Measurements from ENCODE around the gene TRIO. TPM values are rescaled to one million over a fixed set of nuclear protein-coding genes. Genes with fewer than 3 reads are reported as not detected.

TRIO gene
- total RNA-seq, 1 donor, result 211 TPM

DNA sequence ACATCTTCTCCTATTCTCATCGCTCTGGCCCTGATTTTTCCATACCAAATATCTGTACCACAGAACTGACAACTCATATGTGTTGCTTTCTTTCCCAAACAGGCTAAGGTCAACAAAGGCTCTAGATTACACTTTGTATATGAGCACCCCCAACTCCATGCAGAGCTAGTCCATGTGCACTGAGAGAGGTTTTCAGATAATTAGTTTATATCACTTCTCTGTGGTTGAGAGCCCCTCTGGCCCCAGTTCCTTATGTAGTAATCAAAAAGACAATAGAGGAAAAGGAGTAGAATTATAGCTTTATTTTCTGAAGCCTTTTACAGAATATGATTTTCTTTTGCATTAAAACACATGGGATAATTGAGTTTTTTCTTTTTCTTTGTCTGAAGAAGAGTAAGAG is 120.0 kb downstream of the TRIO start:
- no peak for TF ChIP-seq CTCF (IDR thresholded peaks at IDR 0.05; ENCODE audit: insufficient read depth, low read length)
- no peak overlapping the region for H3K4me3 ChIP-seq (ENCODE audit: low read depth, low read length)
- DNase-seq (ENCODE audit: low read depth), result no peak

DNA sequence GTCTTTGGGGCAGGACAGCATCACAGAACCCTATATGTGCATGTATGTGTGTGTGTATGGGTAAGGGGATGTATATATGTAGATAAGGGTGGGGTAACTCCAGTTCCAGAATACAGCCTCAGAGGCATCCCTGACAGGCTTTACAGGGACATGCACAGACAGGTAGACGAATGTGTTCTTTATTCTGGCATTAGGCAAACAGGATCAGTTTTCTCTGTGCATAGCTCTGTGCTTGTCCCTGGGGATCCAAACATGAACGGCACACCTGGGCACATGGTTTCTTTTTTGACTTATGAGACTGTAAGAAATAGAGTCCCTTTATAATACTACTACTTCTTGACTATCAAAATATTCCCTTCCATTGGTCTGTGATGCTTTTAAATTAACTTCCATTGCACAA is 120.6 kb downstream of the TRIO start:
- DNase-seq (ENCODE audit: low read depth), result no peak
- no peak overlapping the region for H3K4me3 ChIP-seq (ENCODE audit: low read depth, low read length)

DNA sequence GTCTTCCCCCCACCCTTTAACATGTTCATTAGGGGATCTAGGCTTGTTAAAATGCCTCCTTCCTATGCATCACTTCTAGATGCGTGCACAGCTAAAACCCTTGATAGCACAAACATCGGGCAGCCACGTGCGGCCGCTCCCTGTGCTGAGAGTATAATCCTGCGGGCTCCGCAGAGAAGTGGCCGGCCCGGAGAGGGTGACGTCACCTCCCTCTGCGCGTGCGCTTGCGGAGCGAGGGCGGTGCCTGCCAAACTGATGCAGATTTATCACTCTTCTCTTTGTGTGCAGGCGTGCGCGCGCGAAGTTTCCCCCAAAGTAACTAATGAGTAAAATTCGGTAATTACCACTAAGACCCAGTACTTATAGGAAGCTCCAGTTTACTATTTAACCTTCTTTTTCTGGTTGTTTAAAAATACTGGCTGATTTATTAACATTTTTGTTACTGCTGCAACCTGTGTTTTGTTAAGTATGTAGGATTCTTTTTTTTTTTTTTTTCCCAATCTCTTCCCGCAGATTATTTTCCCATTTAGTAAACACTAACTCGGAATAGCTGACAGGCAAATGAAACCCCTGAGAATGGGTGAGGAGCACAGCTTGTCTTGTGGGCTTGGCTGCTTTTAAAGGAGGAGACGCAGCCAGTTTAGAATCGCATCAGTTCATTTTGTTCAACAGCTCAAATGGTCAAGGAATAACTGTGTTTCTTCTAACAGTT is 121.6 kb downstream of the TRIO start:
- peak overlapping the region; percentile 50 for H3K4me3 ChIP-seq (ENCODE audit: low read depth, low read length)
- no peak for TF ChIP-seq CTCF (IDR thresholded peaks at IDR 0.05; ENCODE audit: insufficient read depth, low read length)
- DNase-seq (ENCODE audit: low read depth), result peak; percentile 90

More for the DNA sequence above, 120.6 kb downstream of the TRIO start:
- TF ChIP-seq CTCF (IDR thresholded peaks at IDR 0.05; ENCODE audit: insufficient read depth, low read length), result no peak

DNA sequence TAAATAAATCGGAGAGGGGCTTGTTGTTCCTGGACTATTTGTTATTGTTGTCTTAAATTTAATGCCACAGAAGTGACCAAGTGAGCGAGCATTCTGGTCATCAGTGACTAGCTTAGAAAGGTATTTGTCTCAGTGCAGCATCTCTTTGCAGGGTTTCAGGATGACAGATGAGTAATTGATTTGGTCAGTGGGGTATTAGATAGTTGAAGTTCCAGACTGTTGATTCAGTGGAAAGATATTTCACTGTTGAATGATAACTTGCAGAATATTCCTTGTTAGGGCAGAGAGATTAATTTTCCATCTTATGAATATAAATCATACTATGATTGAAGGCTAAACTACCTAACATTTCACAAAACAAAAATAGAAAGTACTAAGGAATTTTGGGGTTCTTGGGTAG is 122.4 kb downstream of the TRIO start:
- no peak overlapping the region for H3K4me3 ChIP-seq (ENCODE audit: low read depth, low read length)
- no peak for TF ChIP-seq CTCF (IDR thresholded peaks at IDR 0.05; ENCODE audit: insufficient read depth, low read length)

GRCh38 chr5:14266171-14266570 is 123.0 kb downstream of the TRIO start:
- no peak overlapping the region for H3K4me3 ChIP-seq (ENCODE audit: low read depth, low read length)
- no peak for DNase-seq (ENCODE audit: low read depth)
- no peak for TF ChIP-seq CTCF (IDR thresholded peaks at IDR 0.05; ENCODE audit: insufficient read depth, low read length)

More for the DNA sequence above, 122.4 kb downstream of the TRIO start:
- DNase-seq (ENCODE audit: low read depth), result peak; percentile 83

DNA sequence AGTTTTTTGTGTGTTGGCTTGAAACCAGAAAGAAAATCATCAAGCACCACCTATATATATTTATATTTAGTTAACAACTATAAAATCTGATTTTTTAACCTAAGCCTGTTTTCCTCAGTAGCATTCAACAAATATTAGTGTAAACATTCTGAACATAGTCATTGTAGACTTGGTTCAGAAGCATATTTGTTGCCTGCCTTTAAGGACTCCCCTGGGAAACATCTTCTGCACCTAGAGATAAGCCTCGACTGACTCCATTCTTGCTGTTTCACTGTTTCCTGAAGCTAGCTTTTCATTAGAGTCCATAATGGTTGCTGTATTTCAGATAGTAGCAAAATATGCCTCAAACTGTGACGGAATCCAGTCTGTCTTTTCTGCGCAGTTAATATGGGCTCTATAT is 123.5 kb downstream of the TRIO start:
- TF ChIP-seq CTCF (IDR thresholded peaks at IDR 0.05; ENCODE audit: insufficient read depth, low read length), result no peak
- no peak overlapping the region for H3K4me3 ChIP-seq (ENCODE audit: low read depth, low read length)
- peak; percentile 52 for DNase-seq (ENCODE audit: low read depth)
